NCI-H345 (cell line): ENCODE data around the gene MNDA.

Source experiments
- DNase-seq: peaks from one replicate; lab custom pipeline; 2025; lab: John Stamatoyannopoulos, UW

Gene MNDA

GRCh38 chr1:158830904-158831507, at the start of gene MNDA:
MNDA (plus strand) TSS chr1:158831351; CDS start chr1:158842154, 10,803 bp downstream.
- no peak for DNase-seq

GRCh38 chr1:158793604-158794003, 37.5 kb upstream of the MNDA start:
- DNase-seq = no peak

- DNase-seq = no peak
These were observed 36.9 kb upstream of the MNDA start for GRCh38 chr1:158794247-158794646.

GRCh38 chr1:158798531-158798930, 32.6 kb upstream of the MNDA start:
- no peak for DNase-seq

GRCh38 chr1:158799689-158800088, 31.5 kb upstream of the MNDA start:
- DNase-seq = no peak

- no peak for DNase-seq
These were observed 30.6 kb upstream of the MNDA start for GRCh38 chr1:158800526-158800925.

GRCh38 chr1:158801396-158801795, 29.8 kb upstream of the MNDA start:
- no peak for DNase-seq

GRCh38 chr1:158803678-158804077, 27.5 kb upstream of the MNDA start:
- DNase-seq = no peak

GRCh38 chr1:158806916-158807536, 24.1 kb upstream of the MNDA start:
- DNase-seq = no peak

- no peak for DNase-seq
These were observed 21.9 kb upstream of the MNDA start for GRCh38 chr1:158809256-158809655.

- no peak for DNase-seq
These were observed 21.3 kb upstream of the MNDA start for GRCh38 chr1:158809862-158810261.

- DNase-seq = no peak
These were observed 20.8 kb upstream of the MNDA start for GRCh38 chr1:158810311-158810710.

- no peak for DNase-seq
These were observed 18.8 kb upstream of the MNDA start for GRCh38 chr1:158812336-158812735.

- DNase-seq = no peak
These were observed 18.0 kb upstream of the MNDA start for GRCh38 chr1:158813164-158813563.

- DNase-seq = no peak
These were observed 16.2 kb upstream of the MNDA start for GRCh38 chr1:158814970-158815369.

GRCh38 chr1:158818560-158818959, 12.6 kb upstream of the MNDA start:
- no peak for DNase-seq

- DNase-seq = no peak
These were observed 12.1 kb upstream of the MNDA start for GRCh38 chr1:158818975-158819431.

GRCh38 chr1:158819461-158820443, 11.4 kb upstream of the MNDA start:
- no peak for DNase-seq

GRCh38 chr1:158821723-158822122, 9.4 kb upstream of the MNDA start:
- no peak for DNase-seq

GRCh38 chr1:158830074-158830677, 975 bp upstream of the MNDA start:
- DNase-seq = no peak

- no peak for DNase-seq
These were observed 2.1 kb downstream of the MNDA start for GRCh38 chr1:158833264-158833663.

- DNase-seq = no peak
These were observed 4.9 kb downstream of the MNDA start for GRCh38 chr1:158836038-158836437.
